HG03139 (cell line): ENCODE measurements around the gene LSM4.
A peak's percentile ranks its signal among the peaks of the same experiment; 100 is the strongest.
"Not testable (repeated sequence)": the region's sequence is repeated elsewhere in the genome, so short reads cannot be mapped to it uniquely, and the experiment has no call there.

Source experiments
- ATAC-seq: cut with Tn5 transposase; IDR thresholded peaks from one replicate; pipeline ENCODE4 v1.9.1; 2021; ENCODE audit not compliant: unreplicated experiment

The LSM4 gene

GRCh38 chr19:18340990-18341868 is 18.4 kb upstream of the LSM4 start:
- no peak for ATAC-seq

DNA sequence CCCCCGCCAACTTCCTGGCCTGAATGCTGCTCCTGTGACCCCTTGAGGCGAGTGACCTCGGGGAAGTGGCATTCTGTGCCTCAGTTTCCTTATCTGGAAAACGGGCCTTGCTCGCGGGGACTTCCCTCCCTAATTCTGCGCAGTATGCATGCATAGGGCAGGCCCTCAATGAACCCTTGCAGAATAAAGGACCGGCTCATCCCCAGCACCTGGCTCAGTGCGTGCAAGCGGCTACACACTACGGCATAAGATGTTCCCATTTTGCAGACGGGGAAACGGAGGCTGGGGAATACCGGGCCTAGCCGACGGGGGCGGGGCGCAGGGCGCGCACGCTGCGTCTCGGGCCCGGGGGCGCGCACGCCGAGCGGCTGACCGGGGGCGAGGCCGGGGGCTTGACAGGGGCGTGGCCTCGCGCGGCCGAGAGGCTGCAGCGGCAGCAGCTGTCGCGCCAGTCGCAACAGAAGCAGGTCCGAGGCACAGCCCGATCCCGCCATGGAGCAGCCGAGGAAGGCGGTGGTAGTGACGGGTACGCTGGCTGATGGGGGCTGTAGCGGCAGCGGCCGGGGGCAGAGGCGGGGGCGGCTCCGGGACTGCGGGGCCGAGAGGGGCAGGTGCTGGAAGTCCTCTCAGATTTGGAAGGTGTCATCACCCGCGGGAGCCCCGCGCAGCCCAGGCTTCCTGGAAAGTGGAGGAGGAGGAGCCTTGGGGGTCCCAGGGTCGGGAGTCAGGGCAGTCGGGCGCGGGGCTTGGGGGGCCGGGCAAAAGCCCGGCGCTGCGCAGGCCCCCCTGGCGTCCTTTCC is 17.5 kb upstream of the LSM4 start, which contains the start of gene PGPEP1:
Gene PGPEP1, plus strand, starts transcription at position 409 of the 800 bp plus-strand sequence. Its CDS starts 84 bp downstream, at position 493.
- no peak for ATAC-seq

DNA sequence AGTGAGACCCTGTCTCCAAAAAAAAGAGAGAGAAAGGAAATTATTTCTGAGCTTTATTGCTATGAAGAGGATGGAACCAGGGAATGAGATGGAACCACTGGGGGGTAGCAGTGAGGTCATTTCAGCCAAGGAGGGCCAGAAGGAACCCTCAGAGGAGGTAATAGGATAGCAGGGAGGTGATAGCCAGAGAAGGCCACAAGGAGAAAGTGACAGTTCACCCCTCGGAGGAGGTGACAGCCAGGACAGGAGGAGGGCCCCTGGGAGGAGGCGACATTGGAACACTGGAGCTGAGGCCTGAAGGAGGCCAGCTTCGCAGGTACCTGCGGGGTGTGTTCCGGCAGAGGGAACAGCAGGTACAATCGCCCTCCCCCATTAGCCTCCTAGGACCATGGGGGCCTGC is 16.8 kb upstream of the LSM4 start:
- ATAC-seq = no peak

DNA sequence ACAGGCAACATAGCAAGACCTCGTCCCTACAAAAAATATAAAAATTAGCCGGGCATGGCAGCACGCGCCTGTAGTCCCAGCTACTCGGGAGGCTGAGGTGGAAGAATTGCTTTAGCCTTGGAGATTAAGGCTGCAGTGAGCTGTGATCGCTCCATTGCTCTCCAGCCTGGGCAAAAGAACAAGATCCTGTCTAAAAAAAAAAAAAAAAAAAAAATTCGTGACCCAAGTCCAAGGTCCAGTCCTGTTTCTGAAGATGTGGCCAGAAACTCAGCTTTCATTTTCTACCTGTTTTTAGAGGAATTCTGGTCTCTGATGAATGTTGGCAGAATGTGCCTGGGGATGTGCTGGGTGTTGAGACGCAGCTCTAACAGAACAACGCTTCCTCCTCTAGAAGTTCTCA is 15.7 kb upstream of the LSM4 start:
- ATAC-seq = no peak

DNA sequence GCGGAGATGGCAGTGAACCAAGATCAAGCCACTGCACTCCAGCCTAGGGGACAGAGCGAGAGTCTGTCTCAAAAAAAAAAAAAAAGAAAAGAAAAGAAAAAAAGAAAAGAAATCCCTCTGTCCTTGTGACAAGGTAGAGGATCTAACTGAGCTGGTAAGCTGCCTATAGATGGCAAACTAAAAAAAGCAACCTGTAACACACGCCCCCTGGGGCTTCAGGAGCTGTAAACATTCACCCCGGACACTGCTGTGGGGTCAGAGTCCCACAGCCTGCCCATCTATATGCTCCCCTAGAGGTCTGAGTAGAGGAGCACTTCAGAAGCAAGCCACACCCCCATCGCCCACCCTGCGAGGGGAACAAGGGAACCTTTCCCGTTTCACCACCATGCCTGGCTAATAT is 13.2 kb upstream of the LSM4 start:
- no peak for ATAC-seq

DNA sequence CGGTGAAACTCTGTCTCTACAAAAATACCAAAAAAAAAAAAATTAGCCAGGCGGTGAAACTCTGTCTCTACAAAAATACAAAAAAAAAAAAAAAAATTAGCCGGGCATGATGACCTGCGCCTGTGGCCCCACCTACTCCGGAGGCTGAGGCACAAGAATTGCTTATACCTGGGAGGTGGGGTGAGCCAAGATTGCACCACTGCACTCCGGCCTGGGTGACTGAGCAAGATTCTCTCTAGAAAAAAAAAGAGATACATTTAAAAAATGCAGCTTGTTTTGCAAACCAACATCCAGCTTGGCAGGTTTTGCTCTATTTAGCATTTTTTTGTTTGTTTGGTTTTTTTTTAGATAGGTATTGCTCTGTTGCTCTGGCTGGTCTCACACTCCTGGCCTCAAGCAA is 10.8 kb upstream of the LSM4 start:
- ATAC-seq = no peak

GRCh38 chr19:18332917-18333530 is 10.1 kb upstream of the LSM4 start:
- ATAC-seq = no peak

DNA sequence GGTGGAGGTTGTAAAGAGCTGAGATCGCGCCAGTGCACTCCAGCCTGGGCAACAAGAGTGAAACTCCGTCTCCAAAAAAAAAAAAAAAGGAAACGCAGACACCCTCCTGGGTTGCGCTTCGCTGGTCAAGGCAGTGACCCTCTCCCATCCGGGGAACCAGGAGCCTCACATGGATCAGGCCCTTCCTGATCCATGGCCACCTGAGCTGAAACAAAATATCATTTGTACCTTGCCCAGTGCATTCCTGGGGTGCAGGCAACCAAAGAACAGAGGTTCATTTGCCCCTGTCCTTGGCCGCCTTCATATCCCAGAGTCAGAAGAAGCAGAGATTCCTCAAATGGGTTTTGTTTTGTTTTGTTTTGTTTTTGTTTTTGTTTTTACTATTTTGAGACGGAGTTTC is 8.0 kb upstream of the LSM4 start:
- ATAC-seq = no peak

GRCh38 chr19:18329035-18329376 is 6.1 kb upstream of the LSM4 start:
- no peak for ATAC-seq

- ATAC-seq = peak; percentile 91
Observed at GRCh38 chr19:18328340-18329034, 5.6 kb upstream of the LSM4 start.

- ATAC-seq = no peak
Observed at GRCh38 chr19:18326772-18327171, 3.9 kb upstream of the LSM4 start.

DNA sequence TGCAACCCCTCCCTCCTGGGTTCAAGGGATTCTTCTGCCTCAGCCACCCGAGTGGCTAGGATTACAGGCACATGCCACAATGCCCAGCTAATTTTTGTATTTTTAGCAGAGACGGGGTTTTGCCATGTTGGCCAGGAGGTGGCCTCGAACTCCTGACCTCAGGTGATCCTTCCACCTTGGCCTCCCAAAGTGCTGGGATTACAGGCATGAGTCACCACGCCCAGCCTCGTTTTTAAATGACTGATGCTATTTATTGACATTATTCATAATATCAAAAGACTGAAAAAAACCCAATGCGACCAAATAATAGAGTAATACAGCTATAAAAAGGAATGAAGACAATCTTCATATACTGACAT is 1.5 kb upstream of the LSM4 start:
- ATAC-seq = not testable (repeated sequence)

DNA sequence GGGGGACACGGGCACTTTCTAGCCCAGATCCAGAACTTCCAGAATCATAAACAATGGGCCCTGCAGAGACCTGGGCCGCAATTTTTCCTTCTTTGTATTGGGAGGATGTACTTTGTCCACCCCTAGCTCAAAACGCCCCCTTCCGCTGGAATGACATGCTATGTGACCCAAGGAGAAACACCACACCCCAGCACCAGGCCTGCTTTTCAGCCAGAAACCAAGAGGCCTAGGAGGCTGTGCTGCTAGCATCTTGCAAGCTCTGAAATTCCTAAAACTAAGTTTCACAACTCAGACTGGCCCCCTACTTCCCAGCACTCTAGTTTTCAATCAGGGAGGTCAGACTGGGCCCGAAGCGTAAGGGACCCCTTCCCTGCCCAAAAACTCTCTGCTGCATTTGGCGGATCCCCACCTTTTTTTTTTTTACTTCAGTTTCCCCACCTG is 538 bp downstream of the LSM4 start:
- no peak for ATAC-seq

GRCh38 chr19:18321734-18322102 is 1.2 kb downstream of the LSM4 start:
- no peak for ATAC-seq

DNA sequence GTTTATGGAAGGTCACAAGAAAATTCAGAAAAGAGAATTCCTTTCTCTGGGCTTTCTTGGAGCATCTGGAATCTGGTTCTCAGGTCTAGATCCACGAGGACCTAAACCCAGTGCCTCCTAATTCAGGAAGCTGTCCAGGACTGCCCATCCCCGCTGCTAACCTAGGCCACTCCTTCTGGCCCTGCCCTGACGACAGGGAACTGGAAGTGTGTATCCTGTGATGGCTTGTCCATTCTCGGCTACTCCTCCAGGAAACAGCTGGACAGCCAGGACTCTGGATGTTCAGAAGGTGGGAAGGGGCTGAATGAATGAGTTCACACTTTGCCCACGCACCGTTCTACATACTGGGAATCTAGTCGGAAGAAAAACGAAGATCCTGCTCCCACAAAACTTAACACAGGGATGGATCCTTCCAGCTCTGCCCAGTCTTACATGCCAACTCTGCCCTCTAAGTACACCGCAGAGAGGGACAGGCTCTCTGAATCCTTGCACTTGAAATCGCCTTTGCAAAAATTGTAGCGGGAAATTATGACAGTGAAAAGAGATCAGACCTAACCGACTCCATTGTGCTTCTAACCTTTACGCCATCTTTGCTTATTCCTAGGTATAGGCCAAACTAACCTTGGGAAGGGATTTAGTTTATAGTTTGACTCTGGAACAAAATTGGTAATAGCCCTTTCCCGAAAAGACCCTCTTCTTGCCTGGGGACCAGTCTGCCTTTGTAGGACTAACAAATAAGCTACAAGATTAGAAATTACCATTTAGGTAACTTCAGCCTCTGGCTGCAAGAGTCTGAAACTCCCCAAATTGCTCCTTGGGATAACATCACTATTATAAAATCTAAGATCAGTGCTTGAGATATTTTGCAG is 1.8 kb downstream of the LSM4 start:
- no peak for ATAC-seq

GRCh38 chr19:18319591-18320135 is 3.2 kb downstream of the LSM4 start:
- no peak for ATAC-seq

- ATAC-seq = no peak
Observed at GRCh38 chr19:18317961-18318800, 4.7 kb downstream of the LSM4 start.

DNA sequence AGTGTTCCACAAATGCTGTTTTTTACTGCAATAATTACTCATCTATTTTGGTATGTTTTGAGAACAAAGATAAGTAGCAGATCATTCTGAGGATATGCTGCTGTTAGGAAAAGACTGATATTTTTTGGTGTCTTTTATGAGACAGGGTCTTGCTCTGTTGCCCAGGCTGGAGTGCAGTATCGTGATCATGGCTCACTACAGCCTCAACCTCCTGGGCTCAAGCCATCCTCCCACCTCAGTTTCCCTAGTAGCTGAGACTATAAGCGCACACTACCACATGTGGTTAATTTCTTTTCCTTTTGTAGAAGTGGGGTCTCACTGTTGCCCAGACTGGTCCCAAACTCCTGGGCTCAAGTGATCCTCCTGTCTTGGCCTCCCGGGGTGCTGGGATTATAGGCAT is 9.5 kb downstream of the LSM4 start:
- ATAC-seq = no peak

- ATAC-seq = no peak
Observed at GRCh38 chr19:18312092-18312534, 10.8 kb downstream of the LSM4 start.
